Stimulated activated CD8-positive, alpha-beta memory T cell treated with anti-CD3 and anti-CD28 coated beads, Interleukin-12 subunit alpha, Interleukin-12 subunit beta, amount 100 ng/mL, for 1 hour (primary cell): ENCODE results near the gene FTCDNL1.

Experiments
- DNase-seq: peaks from one replicate; pipeline ENCODE4 v3.0.0-alpha.2; 2020; ENCODE audit warnings: low read depth

FTCDNL1 gene

GRCh38 chr2:199791326-199791725, 59.7 kb downstream of the FTCDNL1 start:
- DNase-seq, result no peak

GRCh38 chr2:199784512-199784911, 66.5 kb downstream of the FTCDNL1 start:
- no peak for DNase-seq

GRCh38 chr2:199779589-199779988, 71.4 kb downstream of the FTCDNL1 start:
- no peak for DNase-seq

- DNase-seq, result no peak
Observed at GRCh38 chr2:199778655-199779054, 72.3 kb downstream of the FTCDNL1 start.

GRCh38 chr2:199777916-199778315, 73.1 kb downstream of the FTCDNL1 start:
- DNase-seq, result no peak

GRCh38 chr2:199777315-199777714, 73.7 kb downstream of the FTCDNL1 start:
- DNase-seq, result no peak

- no peak for DNase-seq
Observed at GRCh38 chr2:199775267-199775666, 75.7 kb downstream of the FTCDNL1 start.

- no peak for DNase-seq
Observed at GRCh38 chr2:199772035-199772976, 78.7 kb downstream of the FTCDNL1 start.

- no peak for DNase-seq
Observed at GRCh38 chr2:199770716-199771115, 80.3 kb downstream of the FTCDNL1 start.

GRCh38 chr2:199765646-199766045, 85.3 kb downstream of the FTCDNL1 start:
- DNase-seq, result no peak

- DNase-seq, result no peak
Observed at GRCh38 chr2:199764273-199764800, 86.7 kb downstream of the FTCDNL1 start.

GRCh38 chr2:199762963-199763362, 88.0 kb downstream of the FTCDNL1 start:
- DNase-seq, result no peak

GRCh38 chr2:199760574-199760973, 90.4 kb downstream of the FTCDNL1 start:
- no peak for DNase-seq

- DNase-seq, result no peak
Observed at GRCh38 chr2:199757233-199757870, 93.6 kb downstream of the FTCDNL1 start.

- DNase-seq, result no peak
Observed at GRCh38 chr2:199756743-199757142, 94.2 kb downstream of the FTCDNL1 start.

- DNase-seq, result no peak
Observed at GRCh38 chr2:199756211-199756610, 94.8 kb downstream of the FTCDNL1 start.

GRCh38 chr2:199754766-199755165, 96.2 kb downstream of the FTCDNL1 start:
- no peak for DNase-seq

GRCh38 chr2:199751492-199752120, 99.4 kb downstream of the FTCDNL1 start:
- DNase-seq, result no peak

GRCh38 chr2:199749571-199749970, 101.4 kb downstream of the FTCDNL1 start:
- DNase-seq, result no peak

GRCh38 chr2:199744724-199745123, 106.3 kb downstream of the FTCDNL1 start:
- no peak for DNase-seq

GRCh38 chr2:199744260-199744659, 106.7 kb downstream of the FTCDNL1 start:
- no peak for DNase-seq

- no peak for DNase-seq
Observed at GRCh38 chr2:199743415-199744120, 107.4 kb downstream of the FTCDNL1 start.
